ENCODE results near the gene R3HDML. TPM values are rescaled to one million over a fixed set of nuclear protein-coding genes. Genes with fewer than 3 reads are reported as not detected.

The R3HDML gene
- total and polyA plus RNA-seq, 2 of the 13 experiments (the other 11 are each of a cell fraction or from before 2014, with no cell fraction given) = not detected

DNA sequence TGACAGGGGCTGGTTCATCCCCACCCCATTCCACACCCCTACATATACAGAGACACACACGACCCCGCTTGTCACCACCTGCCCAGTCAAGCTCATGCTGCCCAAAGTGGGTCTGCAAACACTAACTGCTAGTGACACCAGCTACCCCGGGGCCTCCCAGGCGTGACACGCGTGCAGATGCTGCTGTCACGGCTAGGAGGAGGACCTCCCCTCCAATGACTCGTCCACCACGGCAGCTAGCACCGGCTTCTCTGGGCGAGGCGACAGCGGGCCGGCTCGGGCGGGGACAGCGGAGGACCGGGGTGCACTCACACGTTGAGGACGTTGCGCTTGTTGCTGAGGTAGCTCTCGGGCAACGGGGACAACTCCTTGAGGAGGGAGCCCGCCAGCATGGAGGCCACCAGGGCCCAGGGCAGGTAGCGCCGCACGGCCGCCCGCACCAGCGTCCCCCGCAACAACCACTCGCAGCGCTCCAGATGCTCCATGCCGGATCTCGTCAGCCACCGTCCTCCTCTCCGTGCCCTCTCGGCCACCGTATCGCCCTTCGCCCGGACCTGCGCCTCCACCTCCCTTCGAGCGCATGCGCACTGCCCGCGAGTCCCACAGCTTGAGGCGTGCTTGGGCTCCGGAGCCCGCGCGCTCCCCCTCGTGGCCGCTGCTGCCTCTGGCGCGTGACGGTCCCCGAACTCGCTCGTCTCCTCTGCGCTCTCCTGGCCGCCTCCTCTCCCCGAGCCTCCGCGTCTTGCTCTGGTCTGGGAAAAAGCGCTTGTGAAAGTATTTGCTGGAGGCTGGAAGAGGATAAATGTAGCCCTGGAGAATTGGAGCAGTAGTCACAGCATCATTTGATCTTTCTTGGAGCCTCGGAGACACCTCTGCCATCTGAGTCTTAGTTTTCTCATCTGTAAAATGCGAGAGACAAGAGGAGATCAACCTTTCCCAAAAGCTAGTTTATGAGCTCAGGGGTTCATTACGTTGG is 25.9 kb upstream of the R3HDML start, which contains the start of gene FITM2 (continued):
- TF ChIP-seq, protein P1, sequence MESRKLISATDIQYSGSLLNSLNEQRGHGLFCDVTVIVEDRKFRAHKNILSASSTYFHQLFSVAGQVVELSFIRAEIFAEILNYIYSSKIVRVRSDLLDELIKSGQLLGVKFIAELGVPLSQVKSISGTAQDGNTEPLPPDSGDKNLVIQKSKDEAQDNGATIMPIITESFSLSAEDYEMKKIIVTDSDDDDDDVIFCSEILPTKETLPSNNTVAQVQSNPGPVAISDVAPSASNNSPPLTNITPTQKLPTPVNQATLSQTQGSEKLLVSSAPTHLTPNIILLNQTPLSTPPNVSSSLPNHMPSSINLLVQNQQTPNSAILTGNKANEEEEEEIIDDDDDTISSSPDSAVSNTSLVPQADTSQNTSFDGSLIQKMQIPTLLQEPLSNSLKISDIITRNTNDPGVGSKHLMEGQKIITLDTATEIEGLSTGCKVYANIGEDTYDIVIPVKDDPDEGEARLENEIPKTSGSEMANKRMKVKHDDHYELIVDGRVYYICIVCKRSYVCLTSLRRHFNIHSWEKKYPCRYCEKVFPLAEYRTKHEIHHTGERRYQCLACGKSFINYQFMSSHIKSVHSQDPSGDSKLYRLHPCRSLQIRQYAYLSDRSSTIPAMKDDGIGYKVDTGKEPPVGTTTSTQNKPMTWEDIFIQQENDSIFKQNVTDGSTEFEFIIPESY (CRISPR knock-in tag; IDR thresholded peaks at IDR 0.05) = peak; percentile 84
- 0 out of 2 replicates have a peak, but pooled peaks have one; percentile 10 for TF ChIP-seq RFX5 (IDR thresholded peaks at IDR 0.05; ENCODE audit: low read depth, low read length)
- TF ChIP-seq ZEB1 (IDR thresholded peaks at IDR 0.05; ENCODE audit: insufficient replicate concordance, low read depth) = no peak
- TF ChIP-seq, protein P2, sequence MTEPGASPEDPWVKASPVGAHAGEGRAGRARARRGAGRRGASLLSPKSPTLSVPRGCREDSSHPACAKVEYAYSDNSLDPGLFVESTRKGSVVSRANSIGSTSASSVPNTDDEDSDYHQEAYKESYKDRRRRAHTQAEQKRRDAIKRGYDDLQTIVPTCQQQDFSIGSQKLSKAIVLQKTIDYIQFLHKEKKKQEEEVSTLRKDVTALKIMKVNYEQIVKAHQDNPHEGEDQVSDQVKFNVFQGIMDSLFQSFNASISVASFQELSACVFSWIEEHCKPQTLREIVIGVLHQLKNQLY (CRISPR knock-in tag; IDR thresholded peaks at IDR 0.05) = peak; percentile 93
- peak; percentile 98 for TF ChIP-seq EED (CRISPR knock-in tag; IDR thresholded peaks at IDR 0.05)
- peak; percentile 95 for TF ChIP-seq FOXK1 (CRISPR knock-in tag; IDR thresholded peaks at IDR 0.05; ENCODE audit: borderline replicate concordance, low read depth)
- TF ChIP-seq CEBPB (IDR thresholded peaks at IDR 0.05; ENCODE audit: borderline replicate concordance, low read depth, low read length) = no peak
- TF ChIP-seq, protein P3, sequence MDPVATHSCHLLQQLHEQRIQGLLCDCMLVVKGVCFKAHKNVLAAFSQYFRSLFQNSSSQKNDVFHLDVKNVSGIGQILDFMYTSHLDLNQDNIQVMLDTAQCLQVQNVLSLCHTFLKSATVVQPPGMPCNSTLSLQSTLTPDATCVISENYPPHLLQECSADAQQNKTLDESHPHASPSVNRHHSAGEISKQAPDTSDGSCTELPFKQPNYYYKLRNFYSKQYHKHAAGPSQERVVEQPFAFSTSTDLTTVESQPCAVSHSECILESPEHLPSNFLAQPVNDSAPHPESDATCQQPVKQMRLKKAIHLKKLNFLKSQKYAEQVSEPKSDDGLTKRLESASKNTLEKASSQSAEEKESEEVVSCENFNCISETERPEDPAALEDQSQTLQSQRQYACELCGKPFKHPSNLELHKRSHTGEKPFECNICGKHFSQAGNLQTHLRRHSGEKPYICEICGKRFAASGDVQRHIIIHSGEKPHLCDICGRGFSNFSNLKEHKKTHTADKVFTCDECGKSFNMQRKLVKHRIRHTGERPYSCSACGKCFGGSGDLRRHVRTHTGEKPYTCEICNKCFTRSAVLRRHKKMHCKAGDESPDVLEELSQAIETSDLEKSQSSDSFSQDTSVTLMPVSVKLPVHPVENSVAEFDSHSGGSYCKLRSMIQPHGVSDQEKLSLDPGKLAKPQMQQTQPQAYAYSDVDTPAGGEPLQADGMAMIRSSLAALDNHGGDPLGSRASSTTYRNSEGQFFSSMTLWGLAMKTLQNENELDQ (CRISPR knock-in tag; IDR thresholded peaks at IDR 0.05; ENCODE audit: borderline replicate concordance) = peak; percentile 10; the same call in 1 of the 2 replicates
- TF ChIP-seq FOXK2 (IDR thresholded peaks at IDR 0.05) = peak; percentile 77; the same call in 1 of the 2 replicates
- no peak for TF ChIP-seq ZNF446 (CRISPR knock-in tag; IDR thresholded peaks at IDR 0.05)
- peak; percentile 100 for TF ChIP-seq ZNF788 (CRISPR knock-in tag; IDR thresholded peaks at IDR 0.05; ENCODE audit: borderline replicate concordance)
- TF ChIP-seq ATRX (CRISPR knock-in tag; IDR thresholded peaks at IDR 0.05; ENCODE audit: borderline replicate concordance) = no peak
- peak; percentile 54; the same call in 1 of the 2 replicates for TF ChIP-seq HMG20A (CRISPR knock-in tag; IDR thresholded peaks at IDR 0.05; ENCODE audit: borderline replicate concordance)
- TF ChIP-seq, protein P4, sequence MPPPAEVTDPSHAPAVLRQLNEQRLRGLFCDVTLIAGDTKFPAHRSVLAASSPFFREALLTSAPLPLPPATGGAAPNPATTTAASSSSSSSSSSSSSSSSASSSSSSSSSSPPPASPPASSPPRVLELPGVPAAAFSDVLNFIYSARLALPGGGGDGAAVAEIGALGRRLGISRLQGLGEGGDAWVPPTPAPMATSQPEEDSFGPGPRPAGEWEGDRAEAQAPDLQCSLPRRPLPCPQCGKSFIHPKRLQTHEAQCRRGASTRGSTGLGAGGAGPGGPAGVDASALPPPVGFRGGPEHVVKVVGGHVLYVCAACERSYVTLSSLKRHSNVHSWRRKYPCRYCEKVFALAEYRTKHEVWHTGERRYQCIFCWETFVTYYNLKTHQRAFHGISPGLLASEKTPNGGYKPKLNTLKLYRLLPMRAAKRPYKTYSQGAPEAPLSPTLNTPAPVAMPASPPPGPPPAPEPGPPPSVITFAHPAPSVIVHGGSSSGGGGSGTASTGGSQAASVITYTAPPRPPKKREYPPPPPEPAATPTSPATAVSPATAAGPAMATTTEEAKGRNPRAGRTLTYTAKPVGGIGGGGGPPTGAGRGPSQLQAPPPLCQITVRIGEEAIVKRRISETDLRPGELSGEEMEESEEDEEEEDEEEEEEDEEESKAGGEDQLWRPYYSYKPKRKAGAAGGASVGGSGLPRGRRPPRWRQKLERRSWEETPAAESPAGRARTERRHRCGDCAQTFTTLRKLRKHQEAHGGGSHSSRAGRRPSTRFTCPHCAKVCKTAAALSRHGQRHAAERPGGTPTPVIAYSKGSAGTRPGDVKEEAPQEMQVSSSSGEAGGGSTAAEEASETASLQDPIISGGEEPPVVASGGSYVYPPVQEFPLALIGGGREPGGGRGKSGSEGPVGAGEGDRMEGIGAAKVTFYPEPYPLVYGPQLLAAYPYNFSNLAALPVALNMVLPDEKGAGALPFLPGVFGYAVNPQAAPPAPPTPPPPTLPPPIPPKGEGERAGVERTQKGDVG (CRISPR knock-in tag; IDR thresholded peaks at IDR 0.05; ENCODE audit: borderline replicate concordance) = peak; percentile 56; the same call in 1 of the 2 replicates
- peak; percentile 85 for TF ChIP-seq ARHGAP35 (CRISPR knock-in tag; IDR thresholded peaks at IDR 0.05; ENCODE audit: borderline replicate concordance)

Data from HepG2 (cell line).